ENCODE data around the gene DTX1.

The DTX1 gene

GRCh38 chr12:113056631-113057488, at the start of gene DTX1:
TSS of gene DTX1 (plus strand) at chr12:113056730. CDS start at chr12:113058193, 1,463 bp downstream.
- DNase-seq (ENCODE audit: low read depth in 2 of 2): no peak

- no peak for DNase-seq (ENCODE audit: low read depth in 2 of 2)
Measured at GRCh38 chr12:113007166-113007565, 49.4 kb upstream of the DTX1 start.

GRCh38 chr12:113010701-113011100, 45.8 kb upstream of the DTX1 start:
- DNase-seq (ENCODE audit: low read depth in 2 of 2): no peak

- no peak for DNase-seq (ENCODE audit: low read depth in 2 of 2)
Measured at GRCh38 chr12:113014565-113014964, 42.0 kb upstream of the DTX1 start.

- no peak for DNase-seq (ENCODE audit: low read depth in 2 of 2)
Measured at GRCh38 chr12:113016796-113017195, 39.7 kb upstream of the DTX1 start.

GRCh38 chr12:113019025-113019424, 37.5 kb upstream of the DTX1 start:
- DNase-seq (ENCODE audit: low read depth in 2 of 2): no peak

- no peak for DNase-seq (ENCODE audit: low read depth in 2 of 2)
Measured at GRCh38 chr12:113021500-113021899, 35.0 kb upstream of the DTX1 start.

- no peak for DNase-seq (ENCODE audit: low read depth in 2 of 2)
Measured at GRCh38 chr12:113022563-113023297, 33.8 kb upstream of the DTX1 start.

- DNase-seq (ENCODE audit: low read depth in 2 of 2): no peak
Measured at GRCh38 chr12:113027726-113028125, 28.8 kb upstream of the DTX1 start.

GRCh38 chr12:113030875-113031525, 25.5 kb upstream of the DTX1 start:
- no peak for DNase-seq (ENCODE audit: low read depth in 2 of 2)

GRCh38 chr12:113039911-113040445, 16.6 kb upstream of the DTX1 start:
- DNase-seq (ENCODE audit: low read depth in 2 of 2): no peak

- DNase-seq (ENCODE audit: low read depth in 2 of 2): no peak
Measured at GRCh38 chr12:113040722-113041171, 15.8 kb upstream of the DTX1 start.

- DNase-seq (ENCODE audit: low read depth in 2 of 2): no peak
Measured at GRCh38 chr12:113041560-113041959, 15.0 kb upstream of the DTX1 start.

GRCh38 chr12:113043240-113043639, 13.3 kb upstream of the DTX1 start:
- no peak for DNase-seq (ENCODE audit: low read depth in 2 of 2)

GRCh38 chr12:113044516-113044915, 12.0 kb upstream of the DTX1 start:
- DNase-seq (ENCODE audit: low read depth in 2 of 2): no peak

GRCh38 chr12:113048716-113049127, 7.8 kb upstream of the DTX1 start:
- DNase-seq (ENCODE audit: low read depth in 2 of 2): peak in 1 of 2 donors; percentile 62

GRCh38 chr12:113049976-113050742, 6.4 kb upstream of the DTX1 start:
- no peak for DNase-seq (ENCODE audit: low read depth in 2 of 2)

GRCh38 chr12:113050795-113051194, 5.7 kb upstream of the DTX1 start:
- no peak for DNase-seq (ENCODE audit: low read depth in 2 of 2)

GRCh38 chr12:113051759-113052158, 4.8 kb upstream of the DTX1 start:
- no peak for DNase-seq (ENCODE audit: low read depth in 2 of 2)

GRCh38 chr12:113052326-113052725, 4.2 kb upstream of the DTX1 start:
- DNase-seq (ENCODE audit: low read depth in 2 of 2): no peak

- DNase-seq (ENCODE audit: low read depth in 2 of 2): no peak
Measured at GRCh38 chr12:113054948-113055486, 1.5 kb upstream of the DTX1 start.

Data from stimulated activated CD4-positive, alpha-beta T cell treated with anti-CD3 and anti-CD28 coated beads, Interleukin-15, amount 100 ng/mL, for 48 hours (primary cell).